GM18505 (cell line): Measurements from ENCODE around the gene CCNT2.
A peak's percentile ranks its signal among the peaks of the same experiment; 100 is the strongest.
"Not testable (repeated sequence)": the region's sequence is repeated elsewhere in the genome, so short reads cannot be mapped to it uniquely, and the experiment has no call there.

Source experiments
- ATAC-seq: cut with Tn5 transposase; IDR thresholded peaks from one replicate; pipeline ENCODE4 v1.9.1; 2021; ENCODE audit not compliant: unreplicated experiment
- POLR2A ChIP-seq: IDR thresholded peaks from 4 replicates; pipeline ENCODE4 v1.6.1; 2011; ENCODE audit warnings: borderline replicate concordance; ENCODE audit not compliant: insufficient read depth, insufficient read length; ENCODE audit errors: extremely low read depth

CCNT2 gene

DNA sequence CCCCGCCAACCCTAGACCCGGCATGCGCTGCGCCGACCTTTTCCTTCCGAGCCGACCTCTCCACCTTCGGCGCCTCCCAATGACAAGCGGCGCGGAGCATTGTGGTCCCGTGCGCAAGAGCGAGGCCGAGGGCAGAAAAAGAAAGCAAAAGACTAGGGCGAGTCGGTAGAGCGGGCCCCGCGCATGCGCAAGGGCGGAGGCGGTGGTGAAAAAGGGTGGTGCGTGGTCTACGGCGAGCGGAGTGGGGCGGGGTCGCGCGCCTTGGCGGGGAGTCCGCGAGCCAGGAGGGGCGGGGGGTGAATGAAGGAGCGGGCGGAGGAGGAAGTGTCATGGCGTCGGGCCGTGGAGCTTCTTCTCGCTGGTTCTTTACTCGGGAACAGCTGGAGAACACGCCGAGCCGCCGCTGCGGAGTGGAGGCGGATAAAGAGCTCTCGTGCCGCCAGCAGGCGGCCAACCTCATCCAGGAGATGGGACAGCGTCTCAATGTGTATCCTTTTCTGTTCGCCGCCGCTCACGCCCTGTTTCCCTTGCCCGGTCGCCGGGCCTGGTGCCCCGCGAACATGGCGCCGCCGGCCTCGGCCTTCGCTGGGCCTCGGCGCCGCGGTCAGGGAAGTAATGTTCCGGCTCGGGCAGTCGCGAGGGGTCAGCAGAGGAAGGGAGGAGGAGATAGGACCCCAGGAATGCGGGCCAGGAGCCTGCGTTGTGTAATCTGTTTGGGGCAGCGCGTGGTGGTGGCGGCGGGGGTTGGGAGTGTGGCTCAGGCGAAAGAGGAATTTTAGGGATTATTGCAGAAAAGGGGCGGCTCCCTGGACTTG is at the start of gene CCNT2:
Gene CCNT2 (plus strand): TSS at position 297 of the 815 bp plus-strand sequence. CDS start 33 bp downstream, at position 330.
- TF ChIP-seq POLR2A = peak; percentile 74
- ATAC-seq = peak; percentile 81

DNA sequence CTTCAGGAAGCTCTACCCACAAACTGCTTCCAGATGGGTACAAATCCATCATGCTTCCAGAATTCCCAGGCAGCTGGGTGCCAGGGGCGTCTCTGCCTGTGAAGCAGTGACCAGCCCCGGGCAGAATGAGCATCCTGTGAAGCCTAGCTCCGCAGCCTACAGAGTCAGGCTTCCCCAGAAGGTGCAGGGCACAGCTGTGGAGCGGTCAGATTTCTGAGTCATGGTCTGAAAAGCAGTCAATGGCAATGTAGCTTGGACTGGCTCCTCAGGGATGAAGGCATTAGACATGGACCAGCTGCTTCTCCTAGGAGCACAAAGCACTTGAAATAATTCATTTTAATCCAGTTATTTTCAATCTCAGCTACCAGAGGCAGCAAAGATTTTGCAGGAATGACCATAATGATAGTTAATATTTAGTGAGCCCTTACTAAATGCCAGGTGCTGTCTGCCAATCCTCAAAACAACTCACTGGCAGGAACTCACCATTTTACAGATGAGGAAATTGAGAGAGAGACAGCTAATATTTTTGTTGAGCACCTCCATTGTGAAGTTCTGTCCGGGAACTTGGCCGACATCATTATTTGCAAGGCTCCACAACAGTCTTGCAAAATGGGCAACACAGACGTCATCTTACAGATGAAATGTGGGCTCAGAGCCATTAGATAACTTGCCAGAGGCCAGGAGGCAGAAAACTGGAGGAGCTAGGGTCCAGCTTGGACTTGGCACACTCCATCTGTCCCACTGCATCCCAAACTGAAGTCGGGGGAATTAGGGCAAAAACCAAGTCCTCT is 48.5 kb upstream of the CCNT2 start:
- TF ChIP-seq POLR2A = no peak
- ATAC-seq = no peak

DNA sequence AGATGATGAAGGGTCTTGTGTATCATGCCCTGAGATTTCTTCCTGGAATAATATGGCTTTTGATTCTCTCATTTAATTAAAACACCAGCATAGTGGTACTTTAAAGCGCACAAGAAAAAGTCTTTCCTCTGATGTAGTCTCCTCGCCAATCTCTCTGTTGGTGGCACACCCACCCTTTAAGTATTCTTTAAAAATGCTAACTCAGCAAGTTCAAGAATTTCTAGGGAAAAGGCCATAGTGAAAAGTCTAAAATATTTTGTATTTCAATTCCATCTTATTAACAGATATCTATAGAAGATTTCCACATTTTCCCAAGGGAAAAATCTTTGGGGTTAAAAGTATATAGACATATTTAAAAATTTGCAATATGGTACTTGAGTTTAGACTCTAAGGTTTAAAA is 45.5 kb upstream of the CCNT2 start:
- no peak for ATAC-seq
- no peak for TF ChIP-seq POLR2A

DNA sequence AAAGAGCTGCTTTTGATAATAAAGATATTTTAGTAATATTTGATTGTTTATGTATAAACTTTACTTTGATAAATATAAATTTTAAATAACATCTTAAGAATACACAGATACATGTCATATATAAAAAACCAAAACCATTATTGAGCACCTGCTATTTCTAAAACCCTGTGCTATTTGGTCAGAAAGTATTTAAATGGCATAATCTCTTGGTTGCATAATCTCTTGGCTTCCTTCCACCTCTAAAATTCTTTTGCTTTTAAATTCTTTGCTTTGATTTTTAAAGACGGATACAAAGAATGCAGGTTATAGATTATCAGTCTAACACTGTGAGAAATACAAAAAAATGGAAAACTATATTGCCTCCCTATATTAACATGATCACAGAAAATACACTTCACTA is 43.3 kb upstream of the CCNT2 start:
- ATAC-seq = no peak
- no peak for TF ChIP-seq POLR2A

DNA sequence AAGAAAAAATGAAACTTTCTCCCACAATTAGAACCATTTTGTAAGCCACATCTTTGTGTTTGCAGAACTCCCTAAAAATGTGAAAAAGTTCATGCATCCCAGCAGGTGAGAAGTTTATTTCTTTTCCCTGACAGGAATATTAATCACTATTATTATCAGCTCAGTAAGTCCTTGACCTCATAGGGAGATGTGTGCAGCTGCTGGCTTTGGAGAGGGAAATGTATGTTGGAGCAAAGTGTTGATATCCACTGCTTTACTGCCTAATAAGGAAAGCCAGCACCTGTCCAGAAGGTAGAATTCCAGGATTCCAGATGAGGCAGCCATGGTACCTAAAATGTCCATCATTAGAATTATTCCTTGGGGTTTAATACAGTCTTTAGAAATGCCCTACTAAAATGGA is 35.8 kb upstream of the CCNT2 start:
- no peak for TF ChIP-seq POLR2A
- ATAC-seq = no peak

DNA sequence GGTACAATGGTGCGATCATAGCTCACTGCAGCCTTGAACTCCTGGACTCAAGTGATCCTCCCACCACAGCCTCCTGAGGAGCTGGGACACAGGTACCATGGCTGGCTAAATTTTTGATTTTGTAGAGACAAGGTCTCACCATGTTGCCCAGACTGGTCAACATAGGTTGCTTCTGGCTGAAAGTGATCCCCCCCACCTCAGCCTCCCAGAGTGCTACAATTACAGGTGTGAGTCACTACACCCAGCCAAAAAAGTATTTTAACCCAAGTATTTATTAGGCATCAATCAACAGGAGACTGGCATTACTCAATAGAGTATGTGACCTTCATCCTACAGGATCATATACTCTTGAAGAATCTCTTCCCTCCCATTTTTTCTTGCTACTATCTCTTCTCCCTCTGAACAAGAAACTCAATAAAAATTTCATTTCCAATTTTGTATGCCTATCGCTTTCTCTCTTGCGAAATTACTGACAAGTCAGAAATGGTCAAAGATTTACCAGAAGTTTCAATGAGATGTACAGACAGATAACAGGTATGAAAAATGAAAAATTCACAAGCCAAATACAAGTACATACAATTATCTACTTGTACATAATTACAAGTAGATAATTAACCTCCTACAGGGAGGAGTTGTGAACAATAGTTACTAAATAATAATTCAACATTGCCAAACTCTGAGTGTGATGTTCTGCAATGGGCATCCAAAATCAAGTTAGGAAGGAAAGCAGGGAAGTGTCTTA is 34.9 kb upstream of the CCNT2 start:
- TF ChIP-seq POLR2A = no peak
- no peak for ATAC-seq

DNA sequence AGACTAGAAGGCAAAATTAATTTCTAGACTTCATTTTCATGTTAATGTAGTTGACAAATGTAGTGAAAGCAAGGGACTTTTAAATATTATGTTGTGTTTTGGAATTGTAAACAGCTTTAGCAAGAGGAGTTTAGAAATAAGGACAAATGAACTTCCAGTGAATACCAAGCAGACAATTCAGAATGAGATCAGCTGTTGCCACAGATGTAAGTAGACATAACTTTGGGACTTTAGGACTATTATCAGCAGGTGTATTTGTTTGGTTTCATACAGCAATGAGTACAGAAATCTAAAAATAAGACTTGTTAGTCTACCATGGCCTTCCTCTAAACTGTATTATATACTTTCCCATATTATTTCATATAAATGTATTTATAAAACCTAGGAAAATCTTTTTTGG is 34.2 kb upstream of the CCNT2 start:
- ATAC-seq = no peak
- no peak for TF ChIP-seq POLR2A

DNA sequence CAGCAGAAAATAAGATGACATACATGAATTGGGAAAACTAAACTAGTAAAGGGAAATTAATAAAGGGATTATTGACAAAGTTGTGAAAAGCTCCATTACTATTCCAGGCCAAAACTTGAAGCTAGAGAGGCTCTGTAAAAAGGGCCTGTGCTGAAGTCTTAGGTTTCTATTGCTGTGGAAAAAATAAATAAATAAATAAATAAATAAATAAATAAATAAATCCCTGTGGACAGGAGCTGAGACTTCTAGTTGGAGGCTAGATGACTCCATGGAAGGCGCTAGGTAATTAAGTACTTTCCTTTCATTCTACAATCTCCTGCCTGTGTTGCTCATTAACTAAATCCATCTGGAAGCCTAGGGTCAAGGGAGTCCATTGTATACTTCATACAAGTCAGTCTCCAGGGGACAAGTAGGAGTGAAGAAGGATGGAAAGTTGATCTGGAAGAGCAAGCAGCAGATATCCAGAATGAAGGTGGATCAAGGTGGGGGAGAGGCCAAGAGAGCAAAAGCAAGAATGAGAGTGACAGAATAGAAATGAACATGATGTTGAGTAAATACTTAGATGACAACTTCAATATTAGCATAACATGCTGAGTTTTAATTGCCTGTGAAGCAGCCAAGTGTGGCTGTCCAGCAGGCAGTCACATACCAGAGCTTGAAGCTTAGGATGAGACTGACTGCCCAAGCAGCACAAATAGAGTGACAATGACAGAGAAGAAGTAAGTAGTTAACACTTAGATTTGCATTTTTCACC is 26.2 kb upstream of the CCNT2 start:
- no peak for TF ChIP-seq POLR2A
- no peak for ATAC-seq

DNA sequence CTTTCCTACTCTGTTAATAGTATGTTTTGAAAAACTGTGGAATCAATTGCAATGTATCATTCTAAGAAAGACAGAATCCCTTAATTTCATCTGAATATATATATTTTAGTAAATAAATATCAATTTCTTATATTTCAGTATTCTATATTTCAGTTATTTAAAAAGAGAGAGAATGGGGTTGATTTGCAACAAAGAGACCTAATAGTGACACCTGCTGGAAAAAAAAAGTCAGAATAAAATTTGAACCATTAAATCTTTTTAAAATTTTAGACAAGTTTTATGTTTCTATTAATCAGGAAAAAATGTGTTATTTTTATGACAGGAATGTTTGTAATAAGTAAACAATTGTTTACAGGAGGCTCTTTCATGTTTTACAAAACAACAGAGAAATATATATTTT is 20.7 kb upstream of the CCNT2 start:
- ATAC-seq = no peak
- TF ChIP-seq POLR2A = no peak

DNA sequence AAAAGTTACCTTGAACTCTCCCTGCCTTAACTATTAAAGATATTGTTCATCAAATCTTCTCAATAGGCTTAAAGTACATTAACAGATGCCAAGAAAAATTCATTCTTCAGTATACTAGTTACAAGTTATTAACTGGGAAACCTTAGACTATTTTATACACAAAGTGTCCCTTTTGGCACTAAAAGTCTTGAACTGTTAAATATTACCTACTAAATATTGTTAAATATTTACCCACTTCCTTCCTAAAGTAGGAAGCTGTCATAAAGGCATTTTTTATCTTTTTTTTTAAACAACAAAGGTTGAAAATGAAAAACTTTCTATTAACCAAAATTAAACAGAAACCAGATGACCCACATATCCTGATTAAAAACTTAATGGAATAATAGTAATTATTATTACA is 19.4 kb upstream of the CCNT2 start:
- ATAC-seq = no peak
- no peak for TF ChIP-seq POLR2A

DNA sequence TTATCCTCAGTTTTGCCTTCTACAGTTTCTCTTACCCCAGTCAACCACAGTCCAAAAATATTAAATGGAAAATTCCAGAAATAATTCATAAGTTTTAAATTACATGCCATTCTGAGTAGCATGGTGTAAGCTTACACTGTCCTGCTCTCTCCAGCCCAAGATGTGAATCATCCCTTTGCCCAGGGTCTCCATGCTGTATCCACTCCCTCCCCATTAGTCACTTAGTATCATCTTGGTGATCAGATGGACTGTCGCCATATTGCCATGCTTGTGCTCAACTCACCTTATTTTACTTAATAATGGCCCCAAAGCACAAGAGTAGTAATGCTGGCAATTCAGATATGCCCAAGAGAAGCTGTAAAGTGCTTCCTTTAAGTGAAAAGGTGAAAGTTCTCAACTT is 18.5 kb upstream of the CCNT2 start:
- TF ChIP-seq POLR2A = no peak
- no peak for ATAC-seq

DNA sequence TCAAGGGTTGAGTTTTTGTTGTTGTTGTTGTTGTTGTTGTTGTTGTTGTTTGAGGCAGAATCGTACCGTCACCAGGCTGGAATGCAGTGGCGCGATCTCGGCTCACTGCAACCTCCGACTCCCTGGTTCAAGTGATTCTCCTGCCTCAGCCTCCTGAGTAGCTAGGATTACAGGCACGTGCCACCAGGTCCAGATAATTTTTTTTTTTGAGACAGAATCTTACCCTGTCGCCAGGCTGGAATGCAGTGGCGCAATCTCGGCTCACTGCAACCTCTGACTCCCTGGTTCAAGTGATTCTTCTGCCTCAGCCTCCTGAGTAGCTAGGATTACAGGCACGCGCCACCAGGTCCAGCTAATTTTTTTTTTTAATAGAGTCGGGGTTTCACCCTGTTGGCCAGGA is 14.9 kb upstream of the CCNT2 start:
- ATAC-seq = not testable (repeated sequence)

DNA sequence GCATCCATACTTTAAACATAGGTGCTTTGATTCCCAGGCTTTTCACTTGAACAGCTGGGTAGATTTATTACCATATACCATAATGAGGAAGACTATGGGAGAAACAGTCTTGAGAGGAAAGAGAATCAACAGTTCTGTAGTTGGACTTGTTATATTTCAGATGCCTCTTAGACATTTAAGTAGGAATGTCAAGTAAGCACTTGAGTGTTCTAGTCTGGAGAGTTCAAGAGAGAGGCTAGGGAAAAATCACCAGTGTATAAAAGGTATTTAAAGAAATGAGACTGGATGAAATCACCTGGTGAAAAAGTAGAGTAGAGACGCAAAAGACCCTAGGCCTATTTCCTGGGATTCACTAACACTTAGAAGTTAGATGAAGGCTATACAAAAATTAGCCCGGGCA is 13.5 kb upstream of the CCNT2 start:
- no peak for ATAC-seq
- no peak for TF ChIP-seq POLR2A
